ENCODE results near the gene TMEM219. TPM values are rescaled to one million over a fixed set of nuclear protein-coding genes. Genes with fewer than 3 reads are reported as not detected.

TMEM219 gene
- total and polyA plus RNA-seq, 9 of the 15 experiments (the other 6 are each of a cell fraction or from before 2014, with no cell fraction given), result 35.3 to 62.8 (median 55.5) TPM

DNA sequence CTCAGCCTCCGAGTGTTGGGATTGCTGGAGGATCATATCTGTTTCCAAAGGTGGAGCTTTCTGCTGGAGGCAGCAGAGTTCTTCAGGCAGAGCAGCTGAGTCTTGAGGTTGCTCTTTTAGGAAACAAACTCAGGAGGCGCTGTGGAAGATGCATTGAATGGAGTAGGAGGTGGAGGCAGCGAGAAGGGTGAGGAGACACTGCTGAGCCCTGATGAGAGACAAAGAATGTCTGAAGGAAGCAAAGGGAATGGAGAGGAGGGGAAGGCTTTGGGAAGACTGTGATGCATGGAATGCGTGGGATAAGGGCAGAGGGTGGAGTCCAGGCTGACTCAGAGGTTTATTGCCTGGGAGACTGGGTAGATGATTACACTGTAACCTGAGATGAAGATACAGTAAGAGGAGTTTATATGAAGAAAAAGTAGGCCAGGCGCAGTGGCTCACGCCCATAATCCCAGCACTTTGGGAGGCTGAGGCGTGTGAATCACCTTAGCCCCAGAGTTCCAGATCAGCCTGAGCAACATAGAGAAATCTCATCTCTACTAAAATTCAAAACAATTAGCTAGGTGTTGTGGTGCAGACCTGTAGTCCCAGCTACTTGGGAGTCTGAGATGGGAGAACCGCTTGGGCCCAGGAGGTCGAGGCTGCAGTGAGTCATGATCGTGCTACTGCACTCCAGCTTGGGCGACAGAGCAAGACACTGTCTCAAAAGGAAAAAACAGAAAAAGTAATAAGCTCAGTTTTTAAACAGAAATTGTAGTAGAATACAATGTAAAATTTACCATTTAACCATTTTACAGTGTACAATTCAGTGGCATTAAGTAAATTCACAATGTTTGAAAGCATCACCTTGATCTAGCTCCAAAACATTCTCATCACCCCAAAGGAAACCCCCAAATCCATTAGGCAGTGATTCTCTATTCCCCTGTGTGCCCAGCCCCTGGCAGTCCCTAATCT lies 17.8 kb upstream of the TMEM219 start (continued):
- TF ChIP-seq, protein P1, sequence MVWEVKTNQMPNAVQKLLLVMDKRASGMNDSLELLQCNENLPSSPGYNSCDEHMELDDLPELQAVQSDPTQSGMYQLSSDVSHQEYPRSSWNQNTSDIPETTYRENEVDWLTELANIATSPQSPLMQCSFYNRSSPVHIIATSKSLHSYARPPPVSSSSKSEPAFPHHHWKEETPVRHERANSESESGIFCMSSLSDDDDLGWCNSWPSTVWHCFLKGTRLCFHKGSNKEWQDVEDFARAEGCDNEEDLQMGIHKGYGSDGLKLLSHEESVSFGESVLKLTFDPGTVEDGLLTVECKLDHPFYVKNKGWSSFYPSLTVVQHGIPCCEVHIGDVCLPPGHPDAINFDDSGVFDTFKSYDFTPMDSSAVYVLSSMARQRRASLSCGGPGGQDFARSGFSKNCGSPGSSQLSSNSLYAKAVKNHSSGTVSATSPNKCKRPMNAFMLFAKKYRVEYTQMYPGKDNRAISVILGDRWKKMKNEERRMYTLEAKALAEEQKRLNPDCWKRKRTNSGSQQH (CRISPR knock-in tag; IDR thresholded peaks at IDR 0.05), result no peak
- TF ChIP-seq ZNF586 (CRISPR knock-in tag; conservative IDR thresholded peaks at IDR 0.05), result no peak
- TF ChIP-seq HDGF (IDR thresholded peaks at IDR 0.05), result peak; percentile 85
- TF ChIP-seq, protein P2, sequence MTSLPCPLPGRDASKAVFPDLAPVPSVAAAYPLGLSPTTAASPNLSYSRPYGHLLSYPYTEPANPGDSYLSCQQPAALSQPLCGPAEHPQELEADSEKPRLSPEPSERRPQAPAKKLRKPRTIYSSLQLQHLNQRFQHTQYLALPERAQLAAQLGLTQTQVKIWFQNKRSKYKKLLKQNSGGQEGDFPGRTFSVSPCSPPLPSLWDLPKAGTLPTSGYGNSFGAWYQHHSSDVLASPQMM (CRISPR knock-in tag; IDR thresholded peaks at IDR 0.05), result no peak
- TF ChIP-seq, protein P3, sequence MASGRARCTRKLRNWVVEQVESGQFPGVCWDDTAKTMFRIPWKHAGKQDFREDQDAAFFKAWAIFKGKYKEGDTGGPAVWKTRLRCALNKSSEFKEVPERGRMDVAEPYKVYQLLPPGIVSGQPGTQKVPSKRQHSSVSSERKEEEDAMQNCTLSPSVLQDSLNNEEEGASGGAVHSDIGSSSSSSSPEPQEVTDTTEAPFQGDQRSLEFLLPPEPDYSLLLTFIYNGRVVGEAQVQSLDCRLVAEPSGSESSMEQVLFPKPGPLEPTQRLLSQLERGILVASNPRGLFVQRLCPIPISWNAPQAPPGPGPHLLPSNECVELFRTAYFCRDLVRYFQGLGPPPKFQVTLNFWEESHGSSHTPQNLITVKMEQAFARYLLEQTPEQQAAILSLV (tag; IDR thresholded peaks at IDR 0.05), result no peak
- peak; percentile 63 for TF ChIP-seq NRF1 (conservative IDR thresholded peaks at IDR 0.05 in 1 of 2, IDR thresholded peaks at IDR 0.05 in 1 of 2)
- no peak; the same call in 1 of the 2 replicates for TF ChIP-seq KLF1 (tag; IDR thresholded peaks at IDR 0.05)
- TF ChIP-seq USF2 (CRISPR knock-in tag; IDR thresholded peaks at IDR 0.05), result no peak
- TF ChIP-seq TGIF2 (CRISPR knock-in tag; IDR thresholded peaks at IDR 0.05), result no peak
- TF ChIP-seq CREB5 (CRISPR knock-in tag; IDR thresholded peaks at IDR 0.05), result no peak
- no peak for TF ChIP-seq TAF7 (tag; IDR thresholded peaks at IDR 0.05)
- TF ChIP-seq NR3C1 (CRISPR knock-in tag; IDR thresholded peaks at IDR 0.05), result no peak
- TF ChIP-seq HMGXB4 (CRISPR knock-in tag; IDR thresholded peaks at IDR 0.05), result no peak
- TF ChIP-seq TCFL5 (CRISPR knock-in tag; conservative IDR thresholded peaks at IDR 0.05), result no peak
- TF ChIP-seq, protein P4, sequence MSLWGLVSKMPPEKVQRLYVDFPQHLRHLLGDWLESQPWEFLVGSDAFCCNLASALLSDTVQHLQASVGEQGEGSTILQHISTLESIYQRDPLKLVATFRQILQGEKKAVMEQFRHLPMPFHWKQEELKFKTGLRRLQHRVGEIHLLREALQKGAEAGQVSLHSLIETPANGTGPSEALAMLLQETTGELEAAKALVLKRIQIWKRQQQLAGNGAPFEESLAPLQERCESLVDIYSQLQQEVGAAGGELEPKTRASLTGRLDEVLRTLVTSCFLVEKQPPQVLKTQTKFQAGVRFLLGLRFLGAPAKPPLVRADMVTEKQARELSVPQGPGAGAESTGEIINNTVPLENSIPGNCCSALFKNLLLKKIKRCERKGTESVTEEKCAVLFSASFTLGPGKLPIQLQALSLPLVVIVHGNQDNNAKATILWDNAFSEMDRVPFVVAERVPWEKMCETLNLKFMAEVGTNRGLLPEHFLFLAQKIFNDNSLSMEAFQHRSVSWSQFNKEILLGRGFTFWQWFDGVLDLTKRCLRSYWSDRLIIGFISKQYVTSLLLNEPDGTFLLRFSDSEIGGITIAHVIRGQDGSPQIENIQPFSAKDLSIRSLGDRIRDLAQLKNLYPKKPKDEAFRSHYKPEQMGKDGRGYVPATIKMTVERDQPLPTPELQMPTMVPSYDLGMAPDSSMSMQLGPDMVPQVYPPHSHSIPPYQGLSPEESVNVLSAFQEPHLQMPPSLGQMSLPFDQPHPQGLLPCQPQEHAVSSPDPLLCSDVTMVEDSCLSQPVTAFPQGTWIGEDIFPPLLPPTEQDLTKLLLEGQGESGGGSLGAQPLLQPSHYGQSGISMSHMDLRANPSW (CRISPR knock-in tag; IDR thresholded peaks at IDR 0.05), result no peak
- TF ChIP-seq WHSC1 (IDR thresholded peaks at IDR 0.05; ENCODE audit: low read length), result no peak
- TF ChIP-seq ZNF274 (IDR thresholded peaks at IDR 0.05; ENCODE audit: borderline replicate concordance, low read depth, low read length), result no peak
- no peak for TF ChIP-seq POLR2A (conservative IDR thresholded peaks at IDR 0.05)
